ENCODE data around the gene MTMR12. TPM values are rescaled to one million over a fixed set of nuclear protein-coding genes. Genes with fewer than 3 reads are reported as not detected.
A peak's percentile ranks its signal among the peaks of the same experiment; 100 is the strongest.

MTMR12 gene
- total RNA-seq, 2 experiments from 2014 or later, result 21.6 to 22.8 TPM

DNA sequence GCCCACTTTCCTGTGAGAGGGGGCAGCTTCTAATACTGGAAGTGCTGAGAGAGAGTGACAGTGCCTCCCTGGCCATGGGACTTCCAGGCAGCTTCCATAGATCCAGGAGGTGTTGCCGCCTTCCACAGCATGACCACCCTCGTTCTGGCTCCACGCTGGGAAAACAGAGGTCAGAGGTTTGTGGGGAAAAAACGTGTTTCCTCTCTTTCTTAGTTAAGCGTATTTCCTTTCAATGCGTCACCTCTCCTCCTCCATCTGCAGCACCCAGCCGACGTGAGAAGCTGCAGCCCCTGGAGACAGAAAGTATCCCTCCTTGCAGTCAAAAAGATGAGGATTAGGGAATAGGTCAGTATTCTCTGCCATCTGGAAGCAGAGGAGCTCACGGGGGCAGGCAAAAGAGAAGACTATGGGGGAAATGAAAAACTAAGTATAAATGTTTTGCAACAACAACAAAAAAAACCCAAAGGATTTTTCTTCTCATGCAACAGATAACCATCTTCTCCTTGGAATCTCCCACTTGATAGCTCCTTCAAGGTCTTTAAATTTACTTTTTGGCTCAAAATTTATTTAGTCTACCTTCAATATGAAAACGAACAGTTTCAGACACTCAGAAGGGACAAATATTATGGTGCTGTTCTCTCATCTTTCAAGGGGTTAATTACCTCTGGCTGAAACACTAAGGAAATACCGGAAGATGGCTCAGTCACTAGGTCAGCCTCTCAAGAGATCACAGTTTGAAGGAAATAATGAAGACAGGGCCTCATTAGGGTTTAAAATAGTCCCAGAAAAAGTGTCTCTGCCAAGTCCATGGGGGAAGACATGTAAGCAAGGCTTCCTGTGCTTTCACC is 38.0 kb downstream of the MTMR12 start:
- ChIA-PET CTCF (interaction anchor here (1.5 to 2.9 kb wide), 2 partner anchors 42 to 53 kb away, joined by 4 to 13 read pairs; no protein-coding TSS in a partner anchor), POLR2A (interaction anchor here (0.8 kb wide), 1 partner anchor 38 kb away, joined by 3 read pairs; the partner anchor contains the start of gene MTMR12)
- Mint-ChIP-seq H3K9me3 (ENCODE audit: low read depth) (no peaks in the 10 kb centered on the region), H3K27me3 (no peaks in the 10 kb centered on the region), H3K4me3 (no peak overlapping the region), H3K27ac (peak overlapping the region; percentile 64), H3K36me3 (ENCODE audit: low read depth) (peaks cover 28% of the 10 kb centered on the region), H3K4me1 (peaks cover 38% of the 10 kb centered on the region)
- no peak for ATAC-seq
- intact Hi-C loops (cut with DNase I, micrococcal nuclease), result loop anchor here in 1 of 2 experiments (10.0 kb wide), 1 partner anchor 740 kb away; the partner anchor contains the start of genes C5orf22 and DROSHA
- DNase-seq, result no peak

DNA sequence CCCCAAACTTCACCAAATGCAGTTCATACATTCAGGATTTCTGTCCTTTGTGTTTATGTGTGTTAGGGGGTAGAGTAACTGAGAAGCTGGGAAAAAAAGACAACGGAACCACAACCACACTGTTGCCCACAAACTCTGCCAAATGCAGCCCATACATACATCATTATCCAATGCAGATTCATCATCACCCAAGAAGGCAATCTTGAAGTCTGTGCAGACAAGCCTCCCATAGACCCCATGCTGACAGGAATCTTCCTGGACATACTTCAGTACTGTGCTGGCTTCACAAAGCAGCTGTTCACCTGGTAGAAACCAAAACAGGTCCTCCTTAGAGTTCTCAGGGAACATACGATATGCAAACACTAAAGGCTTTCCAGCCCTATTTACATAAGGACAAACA is 38.9 kb downstream of the MTMR12 start:
- Mint-ChIP-seq H3K4me3 (no peak overlapping the region), H3K36me3 (ENCODE audit: low read depth) (peaks cover 30% of the 10 kb centered on the region), H3K27me3 (no peaks in the 10 kb centered on the region), H3K27ac (peak overlapping the region; percentile 21), H3K9me3 (ENCODE audit: low read depth) (no peaks in the 10 kb centered on the region), H3K4me1 (peaks cover 30% of the 10 kb centered on the region)
- CTCF ChIA-PET, result interaction anchor here (1.1 to 2.9 kb wide), 2 partner anchors 9 to 41 kb away, joined by 3 to 13 read pairs; no protein-coding TSS in a partner anchor
- intact Hi-C loops (cut with DNase I, micrococcal nuclease), result loop anchor here in 1 of 2 experiments (10.0 kb wide), 1 partner anchor 739 kb away; the partner anchor contains the start of genes C5orf22 and DROSHA
- no peak for DNase-seq
- POLR2A ChIA-PET, result no interaction called here
- no peak for ATAC-seq

DNA sequence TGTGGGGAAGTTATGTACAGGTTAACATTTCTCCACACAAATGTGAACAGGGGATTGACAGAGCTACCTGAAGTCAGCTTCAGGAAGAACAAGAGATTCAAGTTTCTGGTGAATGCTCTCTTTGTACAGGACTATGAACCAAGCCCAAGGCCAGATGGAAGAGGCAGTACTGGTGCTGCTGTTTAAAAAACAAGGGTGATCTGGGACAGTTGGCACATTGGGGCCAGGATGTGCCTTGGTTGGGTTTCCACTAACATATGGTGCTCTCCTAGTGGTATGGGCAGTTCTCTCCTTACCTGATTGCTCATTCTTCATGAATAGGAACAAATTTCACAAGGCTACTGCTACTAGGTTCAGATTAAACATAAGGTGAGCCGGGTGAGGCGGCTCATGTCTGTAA is 40.0 kb downstream of the MTMR12 start:
- POLR2A ChIA-PET, result no interaction called here

DNA sequence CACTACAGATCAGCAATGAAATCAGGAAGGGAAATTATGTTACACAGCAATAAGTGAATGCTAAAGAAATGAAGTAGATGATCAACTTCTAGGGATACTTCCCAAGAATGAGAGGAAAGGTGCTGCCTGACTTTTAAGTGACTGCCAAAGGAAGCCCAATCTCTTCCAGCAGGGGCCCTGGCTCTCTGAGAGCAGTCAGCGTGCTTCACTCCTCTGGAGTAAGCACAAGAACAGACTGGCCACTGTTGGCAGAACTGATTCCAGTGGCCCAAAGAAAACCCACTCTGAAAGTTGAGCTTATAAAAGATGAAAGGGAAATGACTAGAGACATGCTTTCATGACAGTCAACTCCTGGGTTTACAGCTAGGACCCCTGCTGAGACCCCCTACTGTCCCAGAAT is 41.8 kb downstream of the MTMR12 start:
- ChIA-PET POLR2A (no interaction called here), CTCF (interaction anchor here (1.3 to 1.4 kb wide), 3 partner anchors 22 to 38 kb away, joined by 3 to 4 read pairs (median 3); no protein-coding TSS in a partner anchor)
- DNase-seq, result no peak
- H3K36me3 Mint-ChIP-seq (ENCODE audit: low read depth), result peaks cover 46% of the 10 kb centered on the region
- no peak overlapping the region for H3K4me3 Mint-ChIP-seq
- no peak for ATAC-seq
- peak overlapping the region; percentile 13 for H3K27ac Mint-ChIP-seq
- H3K9me3 Mint-ChIP-seq (ENCODE audit: low read depth), result no peaks in the 10 kb centered on the region
- peaks cover 5% of the 10 kb centered on the region for H3K4me1 Mint-ChIP-seq
- intact Hi-C loops (cut with DNase I, micrococcal nuclease), result loop anchor here in 1 of 2 experiments (10.0 kb wide), 1 partner anchor 736 kb away; the partner anchor contains the start of genes C5orf22 and DROSHA
- H3K27me3 Mint-ChIP-seq, result no peaks in the 10 kb centered on the region

More for the DNA sequence above, 40.0 kb downstream of the MTMR12 start:
- CTCF ChIA-PET, result interaction anchor here (0.9 to 1.4 kb wide), 3 partner anchors 13 to 57 kb away, joined by 3 to 5 read pairs (median 3); no protein-coding TSS in a partner anchor
- no peak for DNase-seq
- intact Hi-C loops (cut with DNase I, micrococcal nuclease), result loop anchor here in 1 of 2 experiments (10.0 kb wide), 1 partner anchor 738 kb away; the partner anchor contains the start of genes C5orf22 and DROSHA
- no peak overlapping the region for H3K4me3 Mint-ChIP-seq
- no peaks in the 10 kb centered on the region for H3K27me3 Mint-ChIP-seq
- H3K9me3 Mint-ChIP-seq (ENCODE audit: low read depth), result no peaks in the 10 kb centered on the region
- H3K36me3 Mint-ChIP-seq (ENCODE audit: low read depth), result peaks cover 39% of the 10 kb centered on the region
- no peak overlapping the region for H3K27ac Mint-ChIP-seq
- no peak for ATAC-seq
- peaks cover 21% of the 10 kb centered on the region for H3K4me1 Mint-ChIP-seq

DNA sequence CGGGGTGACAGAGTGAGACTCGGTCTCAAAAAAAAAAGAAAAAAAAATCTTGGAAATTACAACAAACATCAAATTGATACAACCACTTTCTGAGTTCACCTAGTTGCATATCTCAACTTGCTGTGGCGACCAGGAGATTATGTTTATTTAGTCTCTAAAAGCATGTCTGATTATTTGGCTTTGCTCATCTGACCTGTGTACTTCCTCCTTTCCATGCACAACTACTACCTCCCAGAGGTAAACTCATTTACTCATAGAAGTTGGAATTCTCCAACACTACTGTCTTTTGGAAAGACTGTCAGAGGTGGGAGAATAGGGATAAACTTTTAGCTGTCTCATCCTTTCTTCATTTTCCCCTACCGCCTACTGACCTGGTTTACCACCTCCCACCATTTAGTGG is 42.6 kb downstream of the MTMR12 start:
- Mint-ChIP-seq H3K27ac (no peak overlapping the region), H3K36me3 (ENCODE audit: low read depth) (peaks cover 47% of the 10 kb centered on the region), H3K4me3 (no peak overlapping the region), H3K4me1 (no peaks in the 10 kb centered on the region), H3K27me3 (no peaks in the 10 kb centered on the region), H3K9me3 (ENCODE audit: low read depth) (no peaks in the 10 kb centered on the region)
- ATAC-seq, result no peak
- CTCF ChIA-PET, result interaction anchor here (1.3 kb wide), 2 partner anchors 29 to 38 kb away, joined by 3 to 4 read pairs; no protein-coding TSS in a partner anchor
- intact Hi-C loops (cut with DNase I, micrococcal nuclease), result loop anchor here in 1 of 2 experiments (10.0 kb wide), 1 partner anchor 735 kb away; the partner anchor contains the start of genes C5orf22 and DROSHA
- POLR2A ChIA-PET, result no interaction called here
- DNase-seq, result no peak

DNA sequence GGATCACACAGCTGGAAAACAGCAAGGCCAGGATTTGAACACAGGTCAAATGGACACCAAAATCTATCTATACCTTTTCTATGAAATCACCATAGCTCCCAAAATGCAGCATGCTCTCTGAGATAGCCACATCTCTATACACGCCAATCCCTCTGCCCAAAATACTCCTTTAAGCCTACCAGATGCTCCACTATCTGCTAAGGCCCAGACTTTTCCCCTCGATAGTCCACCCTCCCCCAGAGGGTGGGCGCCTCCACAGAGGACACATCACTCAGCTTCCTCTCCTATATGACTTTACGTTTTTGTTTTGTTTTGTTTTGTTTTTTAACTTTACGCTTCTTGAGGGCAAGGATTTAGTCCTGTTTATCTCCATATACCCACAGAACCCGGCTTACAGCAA is 46.8 kb downstream of the MTMR12 start:
- no peak for DNase-seq
- ATAC-seq, result no peak
- CTCF ChIA-PET, result no interaction called here
- intact Hi-C loops (cut with DNase I, micrococcal nuclease), result no loop called here
- Mint-ChIP-seq H3K36me3 (ENCODE audit: low read depth) (peaks cover 65% of the 10 kb centered on the region), H3K4me1 (peaks cover 8% of the 10 kb centered on the region), H3K27ac (no peak overlapping the region), H3K4me3 (no peak overlapping the region), H3K9me3 (ENCODE audit: low read depth) (no peaks in the 10 kb centered on the region), H3K27me3 (no peaks in the 10 kb centered on the region)
- POLR2A ChIA-PET, result no interaction called here

DNA sequence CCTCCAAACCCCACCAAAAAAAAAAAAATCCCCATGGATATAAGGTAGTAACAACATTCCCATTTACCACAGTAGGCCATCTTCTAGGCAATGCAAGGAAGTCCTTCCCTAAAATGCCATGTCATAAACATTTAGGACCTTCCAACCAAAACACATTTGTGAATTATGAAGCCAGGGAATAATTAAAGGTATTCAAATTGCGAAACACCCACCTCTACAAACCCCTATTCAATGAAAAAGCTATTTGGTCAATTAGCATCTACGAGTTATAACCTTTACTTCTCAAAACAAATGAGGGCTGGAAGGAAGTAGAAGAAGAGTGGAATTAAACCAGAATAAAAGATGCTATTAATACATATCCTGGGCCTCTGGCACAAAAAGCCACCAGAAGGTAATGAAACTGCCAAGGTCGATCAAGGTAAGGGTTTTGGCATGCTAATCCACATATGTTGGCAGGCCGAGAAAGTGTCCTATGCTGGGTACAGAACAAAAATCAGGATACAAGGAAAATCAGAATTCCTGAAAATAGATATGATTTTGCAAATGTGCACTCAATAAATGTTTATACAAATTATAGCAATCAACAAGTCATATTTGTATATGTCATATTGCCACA is 47.7 kb downstream of the MTMR12 start:
- no peaks in the 10 kb centered on the region for H3K27me3 Mint-ChIP-seq
- ChIA-PET CTCF (interaction anchor here (0.9 kb wide), 1 partner anchor 9 kb away, joined by 3 read pairs; no protein-coding TSS in a partner anchor), POLR2A (no interaction called here)
- H3K4me1 Mint-ChIP-seq, result peaks cover 11% of the 10 kb centered on the region
- intact Hi-C loops (cut with DNase I, micrococcal nuclease), result no loop called here
- H3K27ac Mint-ChIP-seq, result no peak overlapping the region
- no peak for ATAC-seq
- no peaks in the 10 kb centered on the region for H3K9me3 Mint-ChIP-seq (ENCODE audit: low read depth)
- H3K4me3 Mint-ChIP-seq, result no peak overlapping the region
- DNase-seq, result no peak
- H3K36me3 Mint-ChIP-seq (ENCODE audit: low read depth), result peaks cover 63% of the 10 kb centered on the region

DNA sequence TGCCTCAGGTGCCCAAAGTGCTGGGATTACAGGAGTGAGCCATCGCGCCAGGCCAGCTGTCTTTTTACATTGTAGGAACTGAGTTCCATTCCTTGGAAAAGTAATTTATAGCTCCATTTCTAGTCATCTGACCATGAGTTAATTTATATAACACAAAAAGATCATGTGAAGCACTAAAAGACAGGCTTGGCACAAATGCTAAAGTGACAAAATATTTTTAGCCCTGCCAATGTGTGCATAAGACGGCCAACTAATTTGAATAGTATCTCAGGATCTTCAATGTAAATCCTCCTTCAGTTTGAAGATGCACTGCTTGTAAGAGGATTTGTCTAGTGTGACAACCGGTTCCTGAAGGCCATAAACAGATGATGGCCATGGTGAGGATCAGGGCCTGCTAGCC is 49.1 kb downstream of the MTMR12 start:
- no peak for DNase-seq
- CTCF ChIA-PET, result interaction anchor here (1.1 to 2.3 kb wide), 2 partner anchors 66 to 115 kb away, joined by 3 to 6 read pairs; no protein-coding TSS in a partner anchor

DNA sequence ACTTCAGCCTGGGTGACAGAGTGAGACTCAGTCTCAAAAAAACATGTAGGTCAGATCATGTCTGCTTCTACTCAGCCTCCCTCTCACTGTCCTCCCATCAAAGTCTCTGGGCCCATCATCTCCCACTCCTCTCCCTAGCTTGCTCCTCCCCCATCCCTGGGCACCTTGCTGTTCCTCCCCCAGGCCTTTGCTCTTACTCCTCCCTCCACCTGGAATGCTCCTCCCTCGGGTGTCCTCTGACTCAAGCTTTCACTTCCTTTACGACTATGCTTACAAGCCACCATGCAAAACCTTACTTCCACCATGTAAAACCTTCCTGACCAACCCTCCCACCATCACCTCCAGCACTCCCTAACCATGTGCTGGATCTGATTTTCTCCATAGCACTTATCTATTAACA is 51.5 kb downstream of the MTMR12 start:
- intact Hi-C loops (cut with DNase I, micrococcal nuclease), result loop anchor here in 1 of 2 experiments (1.0 kb wide), 2 partner anchors 19 to 52 kb away; no protein-coding TSS in a partner anchor
- Mint-ChIP-seq H3K27ac (peak overlapping the region; percentile 19), H3K4me3 (no peak overlapping the region), H3K27me3 (no peaks in the 10 kb centered on the region), H3K36me3 (ENCODE audit: low read depth) (peaks cover 58% of the 10 kb centered on the region), H3K9me3 (ENCODE audit: low read depth) (no peaks in the 10 kb centered on the region), H3K4me1 (peaks cover 12% of the 10 kb centered on the region)
- ATAC-seq (peak; percentile 96), DNase-seq (peak; percentile 55)
- CTCF ChIA-PET, result interaction anchor here (1.4 to 1.5 kb wide), 2 partner anchors 29 to 69 kb away, joined by 3 to 6 read pairs; no protein-coding TSS in a partner anchor
- POLR2A ChIA-PET, result interaction anchor here (0.6 kb wide), 1 partner anchor 312 kb away, joined by 7 read pairs; no protein-coding TSS in a partner anchor

More for the DNA sequence above, 49.1 kb downstream of the MTMR12 start:
- POLR2A ChIA-PET, result no interaction called here
- Mint-ChIP-seq H3K27me3 (no peaks in the 10 kb centered on the region), H3K4me1 (peaks cover 12% of the 10 kb centered on the region), H3K9me3 (ENCODE audit: low read depth) (no peaks in the 10 kb centered on the region), H3K36me3 (ENCODE audit: low read depth) (peaks cover 67% of the 10 kb centered on the region), H3K4me3 (no peak overlapping the region), H3K27ac (no peak overlapping the region)
- intact Hi-C loops (cut with DNase I, micrococcal nuclease), result no loop called here
- ATAC-seq, result no peak

DNA sequence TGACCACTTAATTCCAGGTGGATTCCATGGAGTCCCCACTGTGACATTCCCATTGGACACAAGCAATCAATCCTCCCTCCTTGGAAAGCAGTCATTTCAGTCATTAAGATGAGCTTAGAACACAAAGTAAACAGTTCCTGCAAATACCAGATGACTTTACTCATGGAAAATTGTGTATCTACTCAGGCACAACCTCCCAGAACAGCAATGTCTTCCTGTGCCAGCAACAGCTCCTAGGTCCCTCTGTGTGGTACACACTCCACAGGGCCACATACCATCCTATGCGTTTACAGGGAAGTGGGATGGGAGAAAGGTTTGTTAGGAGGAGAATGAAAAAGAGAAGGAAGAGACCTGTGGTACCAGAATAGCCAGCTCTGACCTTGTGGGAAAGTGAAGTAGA is 53.7 kb downstream of the MTMR12 start:
- DNase-seq (no peak), ATAC-seq (no peak)
- CTCF ChIA-PET, result interaction anchor here (0.7 to 2.3 kb wide), 5 partner anchors 13 to 331 kb away, joined by 3 to 8 read pairs (median 3); no protein-coding TSS in a partner anchor
- H3K27ac Mint-ChIP-seq, result no peak overlapping the region
- no peak overlapping the region for H3K4me3 Mint-ChIP-seq
- no peaks in the 10 kb centered on the region for H3K27me3 Mint-ChIP-seq
- intact Hi-C loops (cut with DNase I, micrococcal nuclease), result no loop called here
- no peaks in the 10 kb centered on the region for H3K9me3 Mint-ChIP-seq (ENCODE audit: low read depth)
- POLR2A ChIA-PET, result no interaction called here
- peaks cover 54% of the 10 kb centered on the region for H3K36me3 Mint-ChIP-seq (ENCODE audit: low read depth)
- peaks cover 12% of the 10 kb centered on the region for H3K4me1 Mint-ChIP-seq

DNA sequence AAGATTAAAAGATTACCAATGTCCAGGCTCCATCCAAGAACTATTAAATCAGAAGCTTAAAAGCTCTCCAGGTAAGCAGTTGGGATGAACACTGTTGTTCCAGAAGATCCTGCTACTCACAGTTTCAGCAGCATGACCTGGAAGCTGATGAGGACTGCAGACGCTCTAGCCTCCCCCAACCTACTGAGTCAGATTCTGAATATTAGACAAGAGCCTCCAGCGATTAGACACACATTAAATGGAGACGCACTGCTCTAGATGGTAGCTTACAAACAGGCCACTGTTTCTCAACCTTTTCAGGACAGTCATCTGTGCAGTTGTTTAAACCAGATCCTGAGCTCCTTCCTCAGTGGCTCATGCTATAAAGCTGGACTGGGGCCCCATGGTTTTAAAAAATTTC is 54.3 kb downstream of the MTMR12 start:
- DNase-seq, result no peak
- ChIA-PET POLR2A (no interaction called here), CTCF (interaction anchor here (1.3 to 2.3 kb wide), 3 partner anchors 9 to 26 kb away, joined by 3 to 8 read pairs (median 3); no protein-coding TSS in a partner anchor)
- H3K27me3 Mint-ChIP-seq, result no peaks in the 10 kb centered on the region
- no peaks in the 10 kb centered on the region for H3K9me3 Mint-ChIP-seq (ENCODE audit: low read depth)
- ATAC-seq, result no peak
- intact Hi-C loops (cut with DNase I, micrococcal nuclease), result no loop called here
- peaks cover 52% of the 10 kb centered on the region for H3K36me3 Mint-ChIP-seq (ENCODE audit: low read depth)
- H3K27ac Mint-ChIP-seq, result no peak overlapping the region
- peaks cover 12% of the 10 kb centered on the region for H3K4me1 Mint-ChIP-seq
- H3K4me3 Mint-ChIP-seq, result no peak overlapping the region
